HG03565 (cell line): ENCODE data around the gene BTBD6.

Experiments used
- ATAC-seq: cut with Tn5 transposase; IDR thresholded peaks from one replicate; pipeline ENCODE4 v1.9.1; 2021; ENCODE audit warnings: mild to moderate bottlenecking, moderate library complexity; ENCODE audit not compliant: unreplicated experiment

Gene BTBD6

DNA sequence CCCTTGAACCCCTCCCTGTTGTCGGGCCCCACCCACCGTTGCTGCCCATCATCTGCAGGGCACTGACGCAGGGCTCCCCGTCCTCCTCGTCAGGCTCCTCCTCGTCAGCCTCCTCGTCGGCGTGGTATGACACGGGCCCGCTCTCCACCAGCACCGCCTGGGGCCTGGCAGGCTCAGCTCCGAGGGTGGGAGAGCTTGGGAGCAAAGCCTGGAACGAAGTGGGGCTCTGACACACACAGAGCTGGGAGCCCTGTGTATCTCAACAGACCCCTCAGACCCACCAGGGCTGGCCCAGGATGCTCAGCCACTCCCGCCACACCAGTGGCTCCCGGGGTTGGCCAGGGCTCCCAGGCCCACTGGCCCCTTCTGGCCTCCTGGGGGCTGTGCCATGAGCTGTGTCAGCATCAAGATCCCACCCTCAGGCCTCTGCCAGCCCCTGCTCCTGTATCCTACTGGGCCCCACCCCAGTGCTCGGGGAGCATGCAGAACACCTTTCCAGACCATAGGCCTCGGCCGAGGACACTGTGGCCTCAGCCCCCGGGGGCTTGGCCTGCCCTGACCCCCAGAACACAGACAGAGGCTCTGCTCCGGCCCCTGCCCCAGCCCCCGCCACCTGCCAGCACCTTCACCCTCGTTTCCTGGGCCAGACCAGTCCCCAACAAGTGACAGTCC is 37.1 kb upstream of the BTBD6 start:
- no peak for ATAC-seq

DNA sequence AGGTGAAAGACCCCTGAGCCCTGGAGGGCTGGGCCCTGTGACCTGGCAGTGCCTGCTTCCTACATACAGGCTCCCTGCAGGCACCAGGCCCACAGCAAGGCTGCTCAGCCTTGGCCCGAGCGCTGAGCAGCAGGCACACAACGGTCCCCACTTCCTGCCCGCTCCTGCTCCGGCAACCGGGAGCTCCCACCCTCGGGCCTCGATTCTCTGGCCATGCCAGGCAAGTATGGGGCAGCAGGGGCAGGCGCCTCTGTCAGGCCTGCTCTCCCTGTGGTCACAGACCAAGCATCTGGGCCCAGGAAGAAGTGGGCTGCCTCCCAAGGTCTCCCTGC is 36.6 kb upstream of the BTBD6 start:
- no peak for ATAC-seq

DNA sequence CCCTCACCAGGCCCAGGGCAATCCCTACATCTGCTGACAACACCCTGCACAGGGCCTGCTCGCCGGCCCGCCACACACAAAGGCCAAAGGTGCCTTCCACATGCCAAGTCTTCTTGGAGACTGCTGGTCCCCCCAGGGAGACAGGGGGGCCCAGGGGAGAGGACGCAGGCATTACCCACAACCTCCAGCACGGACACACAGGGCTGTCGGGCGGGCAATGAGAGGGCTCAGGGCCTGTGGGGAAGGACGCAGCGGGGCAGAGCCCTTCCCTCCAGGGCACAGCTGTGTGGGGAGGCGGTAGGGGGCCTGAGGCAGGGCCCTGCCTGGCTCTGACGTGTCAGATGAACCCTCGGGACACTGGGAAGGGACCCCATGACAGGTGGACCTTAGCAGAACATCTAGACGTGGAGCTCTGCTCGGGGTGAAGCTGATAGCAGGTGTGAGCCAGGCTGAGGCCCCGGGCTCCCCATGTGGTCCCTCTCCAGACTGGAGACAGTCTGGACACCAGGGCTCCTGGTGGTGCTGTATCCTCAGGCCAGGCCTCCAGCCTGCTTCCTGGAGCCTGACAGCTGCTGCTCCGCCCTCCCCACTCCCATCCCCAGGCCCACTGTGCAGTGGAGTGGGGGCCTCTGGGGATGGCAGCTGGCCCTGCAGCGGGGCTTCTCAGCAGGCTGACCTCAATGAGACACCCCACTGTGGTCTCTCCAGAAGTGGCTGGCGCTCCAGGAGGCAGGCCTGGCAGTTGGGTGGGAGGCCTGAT is 35.6 kb upstream of the BTBD6 start:
- no peak for ATAC-seq

DNA sequence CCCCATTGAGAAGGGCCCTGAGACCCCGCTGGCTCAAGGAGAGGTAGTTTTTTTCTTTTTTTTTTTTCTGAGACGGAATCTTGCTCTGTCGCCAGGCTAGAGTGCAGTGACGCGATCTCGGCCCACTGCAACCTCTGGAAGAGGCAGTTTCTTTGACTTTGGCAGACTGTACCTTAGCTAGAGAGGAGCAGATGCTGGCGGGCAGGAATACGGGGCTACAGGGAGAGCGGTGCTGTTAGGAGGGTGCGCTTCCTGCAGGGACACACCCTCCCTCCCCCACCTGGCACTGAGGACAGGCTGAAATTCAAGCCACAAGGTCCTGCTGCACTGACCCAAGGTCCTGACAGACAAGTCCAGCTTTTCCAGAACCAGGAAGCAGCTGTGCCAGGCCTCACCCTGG is 35.0 kb upstream of the BTBD6 start:
- ATAC-seq: no peak

DNA sequence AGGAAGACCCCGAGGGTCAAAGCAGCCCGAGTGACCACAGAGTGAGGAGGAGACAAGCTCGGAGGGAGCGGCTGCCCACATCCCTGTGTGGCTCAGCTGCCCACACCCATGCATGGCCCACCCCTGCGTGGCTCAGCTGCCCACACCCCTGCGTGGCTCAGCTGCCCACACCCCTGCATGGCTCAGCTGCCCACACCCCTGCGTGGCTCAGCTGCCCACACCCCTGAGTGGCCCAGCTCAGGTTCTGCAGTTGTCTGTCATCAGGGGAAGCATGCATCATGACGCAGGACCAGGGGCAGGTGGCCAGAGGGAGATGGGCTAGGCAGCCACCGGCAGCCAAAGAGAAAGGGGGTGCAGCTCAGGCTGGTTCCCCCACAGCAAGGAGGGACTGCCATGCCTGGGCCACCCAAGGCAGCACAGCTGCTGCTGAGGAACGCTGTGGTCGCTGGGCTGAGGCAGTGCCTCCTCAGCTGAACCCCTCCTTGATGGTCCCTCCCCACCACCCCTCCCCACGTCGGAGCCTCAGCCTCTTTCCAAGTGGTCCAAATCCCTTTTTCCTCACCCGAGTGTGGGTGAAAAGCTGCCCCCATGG is 33.9 kb upstream of the BTBD6 start:
- ATAC-seq: no peak

DNA sequence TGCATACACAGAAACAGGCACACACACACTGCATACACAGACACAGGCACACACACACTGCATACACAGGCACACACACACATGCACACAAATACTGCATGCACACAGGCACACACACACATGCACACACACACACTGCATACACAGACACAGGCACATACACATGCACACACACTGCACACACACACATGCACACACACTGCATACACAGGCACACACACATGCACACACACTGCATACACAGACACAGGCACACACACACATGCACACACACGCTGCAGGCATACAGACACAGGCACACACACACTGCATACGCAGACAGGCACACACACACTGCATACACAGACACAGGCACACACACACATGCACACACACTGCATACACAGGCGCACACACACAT is 32.7 kb upstream of the BTBD6 start:
- ATAC-seq: no peak

DNA sequence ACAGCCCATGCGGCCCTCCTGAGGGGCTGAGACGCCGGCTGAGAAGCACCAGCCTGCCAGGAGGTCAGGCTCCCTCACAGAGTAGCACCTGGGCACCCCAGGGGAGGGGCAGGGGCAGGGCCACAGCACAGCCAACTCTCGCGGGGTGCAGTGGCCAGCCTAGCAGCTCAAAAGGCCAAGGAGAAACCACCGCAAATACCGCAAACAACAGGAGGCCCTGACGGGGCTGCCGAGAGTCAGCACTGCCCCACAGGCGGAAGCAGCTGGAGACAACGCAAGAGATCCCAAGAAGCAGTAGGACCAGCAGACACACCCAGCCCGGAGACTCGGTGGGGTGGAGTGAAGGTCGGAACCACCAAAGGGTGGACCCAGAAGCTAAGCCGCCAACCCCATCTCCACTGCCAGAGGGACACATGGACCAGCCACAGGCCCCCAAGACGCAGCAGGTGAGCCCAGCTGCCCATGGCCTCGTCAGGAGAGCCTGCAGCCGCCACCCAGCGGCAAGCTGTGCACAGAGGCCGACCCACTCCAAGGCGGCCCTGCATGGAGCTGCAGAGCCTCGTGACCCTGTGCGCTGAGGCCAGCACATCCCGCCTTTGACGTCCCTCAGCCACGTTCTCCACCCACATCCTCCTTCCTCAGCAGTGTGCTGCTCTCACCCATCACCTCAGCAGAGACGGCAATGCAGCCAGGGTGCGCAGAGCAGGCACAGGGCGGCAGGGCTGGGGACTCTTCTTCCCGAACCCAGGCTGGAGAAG is 31.7 kb upstream of the BTBD6 start:
- ATAC-seq: no peak

DNA sequence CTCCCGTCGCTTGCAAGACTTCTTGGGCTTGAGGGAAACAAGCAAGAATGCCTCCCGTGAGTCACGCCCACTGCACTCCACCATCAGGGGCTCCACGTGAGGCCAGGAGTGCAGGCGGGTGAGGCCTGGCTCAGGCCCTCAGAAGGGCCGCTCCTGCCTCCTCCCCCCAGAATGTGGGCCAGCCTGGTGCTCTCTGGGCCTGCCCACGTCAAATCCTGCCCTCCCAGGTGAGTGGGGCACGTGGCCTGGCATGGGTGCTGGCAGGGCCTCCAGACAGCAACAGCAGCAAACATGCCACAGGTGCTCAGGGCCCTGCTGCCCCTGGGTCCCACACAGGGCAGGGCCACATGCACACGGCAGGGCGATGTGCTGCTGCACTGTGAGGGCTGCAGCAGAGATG is 30.6 kb upstream of the BTBD6 start:
- ATAC-seq: no peak

DNA sequence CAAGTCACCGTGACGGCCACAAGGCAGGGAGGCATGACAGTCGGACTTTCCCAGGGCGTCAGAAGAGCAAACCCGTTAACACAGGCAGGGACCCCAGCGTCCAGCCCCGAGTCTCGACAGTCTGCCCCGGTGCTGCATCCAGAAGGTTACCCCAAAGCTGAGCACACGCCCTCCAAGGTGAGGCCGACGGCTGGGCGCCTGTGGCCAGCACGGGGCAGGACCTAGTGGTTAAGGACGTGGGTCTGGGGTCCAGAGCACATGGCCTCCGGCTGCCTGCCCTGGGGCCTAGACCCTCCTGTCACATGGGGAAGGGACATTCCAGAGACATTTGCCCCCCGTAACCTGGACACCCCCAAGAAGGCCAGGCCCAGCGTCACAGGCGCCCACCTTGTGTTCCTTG is 29.7 kb upstream of the BTBD6 start:
- ATAC-seq: no peak

DNA sequence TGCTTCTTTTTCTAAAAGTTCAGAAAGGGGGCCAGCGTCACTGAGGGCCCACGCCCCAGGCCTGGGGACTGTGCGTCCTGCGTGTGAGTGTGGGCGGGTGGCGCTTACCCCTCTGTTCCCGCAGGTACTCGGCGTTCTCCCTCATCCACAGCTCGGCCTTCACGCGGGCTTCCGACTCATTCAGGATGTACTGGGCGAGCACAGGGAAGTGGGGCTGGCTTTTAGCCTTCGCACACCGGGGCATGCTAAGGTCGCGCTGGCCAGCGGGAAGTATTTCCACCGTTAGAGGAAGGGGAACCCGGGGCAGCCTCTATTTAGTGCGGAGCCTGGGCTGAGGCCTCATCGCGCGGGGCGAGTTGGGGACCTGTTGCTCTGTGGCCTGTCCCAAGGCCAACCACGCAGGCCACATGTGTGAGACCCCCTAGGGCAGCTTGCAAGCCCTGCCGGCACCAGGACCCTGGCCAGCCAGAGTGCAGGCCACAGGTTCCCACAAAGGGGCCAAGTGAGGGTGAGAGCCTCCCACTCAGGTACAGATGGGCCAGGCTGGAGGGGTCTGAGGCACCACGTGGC is 29.2 kb upstream of the BTBD6 start:
- no peak for ATAC-seq

DNA sequence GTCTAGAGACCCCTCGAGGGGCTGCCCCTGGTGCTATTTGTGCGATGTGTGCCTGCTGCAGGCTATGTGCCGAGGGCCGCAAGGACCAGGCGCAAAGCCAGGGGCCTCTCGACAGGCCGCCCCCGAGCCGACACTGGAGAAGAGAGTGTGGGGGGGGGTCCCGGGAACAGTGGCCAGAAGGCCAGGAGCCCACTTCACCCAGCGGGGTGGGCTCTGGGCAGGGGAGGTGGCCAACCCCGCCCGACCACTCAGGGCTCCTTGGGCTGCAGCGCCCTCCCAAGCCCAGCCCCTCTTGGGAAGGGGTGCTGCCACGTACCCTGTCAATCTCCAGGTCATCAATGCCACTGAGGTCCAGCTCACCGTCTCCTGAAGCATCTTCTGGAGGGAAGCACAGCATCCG is 28.6 kb upstream of the BTBD6 start:
- no peak for ATAC-seq

DNA sequence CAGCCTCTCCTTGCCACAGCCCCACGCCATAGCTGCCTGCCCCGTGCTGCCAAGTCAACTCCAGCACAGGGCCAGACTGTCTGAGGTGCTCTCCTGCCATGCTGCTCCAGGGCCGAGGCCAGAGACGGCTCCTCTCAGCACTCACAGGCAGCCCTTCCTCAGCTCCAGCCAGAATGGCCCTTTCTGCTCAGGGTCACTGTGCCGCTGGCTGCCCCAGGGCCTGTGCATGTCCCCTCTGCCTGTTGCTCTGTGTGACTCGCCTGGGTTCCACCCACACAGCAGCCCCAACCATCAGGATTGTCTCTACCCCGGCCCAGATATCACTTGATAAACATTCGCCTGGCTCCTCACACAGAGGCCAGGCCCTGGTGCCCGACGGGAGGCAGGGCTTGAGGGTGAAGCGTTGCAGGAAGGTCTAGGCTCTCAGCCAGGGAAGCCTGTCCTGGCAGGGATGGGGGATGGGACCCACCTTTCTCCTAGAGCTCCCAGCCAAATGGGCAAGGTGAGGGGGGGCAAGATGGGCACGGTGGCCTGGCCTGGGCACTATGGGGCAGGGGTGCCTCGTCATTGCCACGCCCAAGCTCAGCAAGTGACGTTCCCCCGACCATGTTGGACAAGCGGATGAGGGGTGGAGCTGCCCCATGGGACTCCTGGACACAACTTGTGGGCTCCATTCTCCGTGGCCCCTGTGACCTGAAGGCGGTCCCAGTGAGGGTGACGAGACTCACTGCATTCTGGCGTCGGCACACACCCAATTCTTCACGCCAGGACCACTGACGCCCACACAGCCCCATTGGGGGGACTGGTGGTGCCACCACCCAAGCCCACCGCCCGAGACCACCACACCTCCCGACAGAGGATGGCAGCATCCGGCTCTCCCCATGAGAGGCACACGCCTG is 27.4 kb upstream of the BTBD6 start:
- no peak for ATAC-seq

DNA sequence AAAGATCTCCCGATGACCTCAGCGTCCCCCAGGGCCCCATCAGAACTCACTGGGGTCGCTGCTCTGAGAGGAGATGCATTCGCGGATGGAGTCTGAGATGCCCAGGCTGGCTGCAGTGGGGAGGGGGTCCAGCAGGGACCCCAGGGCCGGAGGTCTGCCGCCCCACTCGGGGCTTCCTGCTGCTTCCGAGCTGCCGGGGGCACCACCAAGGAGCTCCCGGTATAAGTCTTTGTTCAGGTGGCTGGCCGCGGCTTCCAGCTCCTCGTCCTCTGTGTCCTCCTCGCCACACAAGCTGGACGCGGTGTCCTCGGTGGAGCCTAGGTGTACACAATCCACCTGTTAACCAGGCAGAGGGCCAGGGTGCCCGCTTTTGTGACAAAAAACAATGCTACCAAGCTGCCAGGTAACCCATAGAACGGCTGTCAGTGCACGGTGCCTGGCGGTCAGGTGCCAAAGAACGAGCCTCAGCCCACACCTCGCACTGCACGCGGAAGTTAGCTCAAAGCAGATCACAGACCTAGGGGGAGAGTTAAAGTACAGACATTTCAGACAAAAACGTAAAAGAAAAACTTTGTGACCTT is 26.6 kb upstream of the BTBD6 start:
- no peak for ATAC-seq

DNA sequence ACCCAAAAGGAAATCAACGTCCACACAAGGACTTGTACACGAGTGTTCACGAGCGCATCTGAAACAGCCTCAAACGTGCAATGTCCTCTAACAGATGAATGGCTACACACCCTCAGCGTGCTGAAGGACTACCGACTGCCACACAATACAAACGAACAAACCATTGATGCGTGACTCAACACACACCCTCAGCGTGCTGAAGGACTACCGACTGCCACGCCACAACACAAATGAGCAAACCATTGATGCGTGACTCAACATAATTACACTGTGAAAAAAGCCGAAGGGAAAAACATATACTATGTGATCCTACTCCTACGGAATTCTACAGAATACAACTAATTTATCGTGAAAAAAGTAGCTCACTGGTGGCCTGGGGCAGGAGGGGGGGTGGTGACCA is 25.1 kb upstream of the BTBD6 start:
- no peak for ATAC-seq

DNA sequence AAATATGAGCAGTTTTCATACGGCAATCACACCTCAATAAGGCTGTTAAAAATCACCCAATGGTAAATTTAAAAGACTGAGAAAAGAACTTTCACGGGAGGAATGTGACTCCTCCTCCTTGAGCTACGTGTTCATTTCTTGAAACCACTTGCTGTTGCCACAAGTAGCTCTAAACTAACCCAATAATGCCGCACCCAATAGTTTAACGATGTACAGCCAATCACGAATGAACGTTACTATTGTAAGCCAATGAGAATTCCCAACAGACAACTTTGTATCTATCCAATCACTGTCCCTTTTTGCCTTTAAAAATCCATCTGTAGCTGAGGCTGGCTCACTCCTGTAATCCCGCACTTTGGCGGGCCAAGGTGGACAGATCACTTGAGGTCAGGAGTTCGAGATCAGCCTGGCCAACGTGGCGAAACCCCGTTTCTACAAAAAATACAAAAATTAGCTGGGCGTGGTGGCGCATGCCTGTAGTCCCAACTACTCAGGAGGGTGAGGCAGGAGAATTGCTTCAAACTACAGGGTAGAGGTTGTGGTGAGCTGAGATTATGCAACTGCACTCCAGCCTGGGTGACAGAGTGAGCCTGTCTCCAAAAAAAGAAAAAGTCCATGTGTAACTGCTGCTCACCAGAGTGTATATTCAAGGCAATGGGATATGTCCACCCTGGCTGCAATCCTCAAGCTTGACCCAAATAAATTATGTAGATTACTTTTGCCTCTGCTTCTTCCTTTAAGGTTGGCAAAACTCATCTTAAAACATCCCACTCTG is 24.4 kb upstream of the BTBD6 start:
- ATAC-seq: no peak

DNA sequence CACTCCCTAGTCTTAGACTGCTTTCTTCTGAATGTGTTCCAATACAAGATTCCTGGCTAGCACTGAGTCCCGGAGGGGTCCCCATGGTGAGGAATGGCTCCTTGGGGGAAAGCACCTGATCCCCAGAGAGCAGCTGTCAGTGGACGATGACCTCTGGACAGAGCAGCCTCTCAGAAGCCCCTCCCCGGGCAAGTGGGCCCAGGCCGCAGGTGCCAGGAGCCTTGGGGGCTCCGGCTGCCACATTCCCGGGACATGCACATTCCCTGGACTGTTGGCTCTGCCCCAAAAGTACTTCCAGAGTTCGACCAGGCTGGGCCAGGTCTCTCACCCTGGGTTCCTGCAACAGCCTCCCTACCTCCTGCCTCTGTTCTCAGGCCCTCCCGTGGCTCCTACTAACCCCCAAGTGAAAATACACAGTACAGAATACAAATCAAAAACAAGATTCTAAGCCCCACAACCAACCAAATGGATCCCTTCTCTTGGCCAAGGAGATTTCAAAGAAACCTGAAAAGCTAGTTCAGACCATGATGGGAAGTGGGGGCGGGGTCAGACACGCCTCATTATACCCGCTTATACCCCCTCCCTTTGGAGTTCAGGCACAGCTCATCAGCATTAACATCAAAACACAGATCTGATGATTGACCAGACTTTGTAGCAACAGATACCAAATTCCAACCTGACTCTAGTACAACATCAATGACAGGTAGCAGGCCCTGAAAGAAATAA is 23.3 kb upstream of the BTBD6 start:
- ATAC-seq: no peak

DNA sequence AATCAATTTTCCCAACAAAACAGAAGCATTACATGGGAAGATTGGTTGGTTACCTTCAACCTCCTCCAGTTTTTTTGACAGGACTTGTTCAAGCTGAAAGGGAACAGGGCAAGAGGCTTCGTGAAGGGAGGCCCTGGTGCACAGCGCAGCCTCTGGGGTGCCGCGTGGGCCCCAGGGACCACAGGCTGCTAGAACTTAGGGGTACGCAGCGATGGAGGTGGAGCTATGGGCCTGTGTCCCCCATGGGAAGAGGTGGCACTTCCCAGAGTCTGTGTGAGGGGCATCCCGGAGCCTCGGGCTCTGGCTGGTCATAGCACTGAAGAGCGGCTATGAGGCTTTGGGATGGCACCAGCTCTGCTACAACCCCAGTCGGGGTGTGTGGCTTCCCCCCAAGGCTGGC is 22.1 kb upstream of the BTBD6 start:
- ATAC-seq: no peak

DNA sequence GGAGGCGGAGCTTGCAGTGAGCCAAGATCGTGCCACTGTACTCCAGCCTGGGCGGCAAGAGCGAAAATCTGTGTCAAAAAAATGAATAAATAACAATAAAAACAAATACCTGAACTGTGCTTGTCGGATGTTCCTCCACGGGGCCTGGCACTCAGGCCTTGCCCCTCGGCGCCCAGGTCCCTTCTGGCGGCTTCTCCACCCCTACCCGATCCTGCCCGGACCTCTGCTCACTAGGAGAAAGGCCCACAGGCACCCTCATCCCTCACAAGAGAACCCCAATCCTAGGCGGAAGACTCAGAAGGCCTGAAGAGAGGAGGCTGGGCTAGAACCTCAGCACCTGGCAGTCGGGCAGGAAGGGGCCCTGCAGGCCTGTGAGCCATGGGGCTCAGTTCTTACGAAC is 21.0 kb upstream of the BTBD6 start:
- no peak for ATAC-seq

DNA sequence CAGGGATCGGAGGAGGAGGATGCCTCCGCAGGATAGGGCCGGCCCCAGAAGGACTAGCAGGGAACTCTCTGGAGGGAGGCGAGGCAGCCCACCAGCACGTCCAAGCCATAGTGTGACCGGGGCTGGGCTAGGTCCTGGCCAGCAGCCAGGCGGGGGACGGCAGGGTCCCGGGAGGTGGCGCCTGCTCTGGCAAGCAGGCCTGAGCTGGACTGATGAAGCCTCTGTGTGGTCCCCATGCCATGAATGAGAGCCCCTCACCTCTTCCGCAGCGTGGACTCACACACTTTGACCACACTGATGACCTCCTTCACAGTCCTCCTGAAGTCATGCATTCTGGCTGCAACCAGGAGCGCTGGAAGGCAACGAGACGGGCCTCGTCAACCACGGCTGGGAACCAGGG is 19.8 kb upstream of the BTBD6 start:
- no peak for ATAC-seq
